IMR-90 (cell line): ENCODE measurements around the gene OR10AD1. TPM values are rescaled to one million over a fixed set of nuclear protein-coding genes. Genes with fewer than 3 reads are reported as not detected.
A peak's percentile ranks its signal among the peaks of the same experiment; 100 is the strongest.

Experiments used
- ATAC-seq: fragments of 200-7000 bp; cut with Tn5 transposase; 2 replicates; pipeline ENCODE4 v1.9.1; 2020; ENCODE audit warnings: low read depth, mild to moderate bottlenecking, moderate library complexity
- BruUV-seq: library from RNA; stranded (reverse); fragments of 400-500 nt; replicated peaks from 2 replicates; lab custom pipeline; 2021; lab: Mats Ljungman, UMichigan
- CTCF ChIA-PET: fragments of 300-600 bp; formaldehyde crosslinking; extraction: SDS; loops from one replicate; lab custom pipeline; 2021; ENCODE audit warnings: antibody characterized with exemption; lab: Yijun Ruan, JAX
- POLR2A ChIA-PET: fragments of 300-600 bp; sonication (Branson Sonifier 250); formaldehyde crosslinking; loops from one replicate; lab custom pipeline; 2022; ENCODE audit warnings: antibody characterized with exemption; ENCODE audit not compliant: unreplicated experiment; lab: Charles Lee
- DNase-seq: peaks from one replicate; pipeline ENCODE4 v3.0.0; 2013
- H2AFZ ChIP-seq: replicated peaks from 2 replicates; pipeline ENCODE3; 2013; ENCODE audit warnings: low read length, mild to moderate bottlenecking; ENCODE audit not compliant: poor library complexity
- H2AK5ac ChIP-seq: 2 replicates; pipeline ENCODE4 v1.6.1; 2013; ENCODE audit warnings: low read depth, low read length, inconsistent platforms
- H2AK9ac ChIP-seq: replicated peaks from 2 replicates; pipeline ENCODE3; 2013; ENCODE audit warnings: mild to moderate bottlenecking, low read depth, low read length, moderate library complexity; ENCODE audit not compliant: poor library complexity
- H2BK120ac ChIP-seq: 2 replicates; pipeline ENCODE4 v1.6.1; 2013; ENCODE audit warnings: low read depth, low read length, inconsistent platforms
- H2BK15ac ChIP-seq: 3 replicates; pipeline ENCODE4 v1.6.1; 2013; ENCODE audit warnings: low read depth, low read length, inconsistent platforms
- H2BK20ac ChIP-seq: 2 replicates; pipeline ENCODE4 v1.6.1; 2013; ENCODE audit warnings: low read depth, mild to moderate bottlenecking, inconsistent platforms, low read length, moderate library complexity
- H2BK5ac ChIP-seq: 2 replicates; pipeline ENCODE4 v1.6.1; 2013; ENCODE audit warnings: mild to moderate bottlenecking, low read depth, low read length, inconsistent platforms; ENCODE audit not compliant: poor library complexity, severe bottlenecking
- H3K14ac ChIP-seq: replicated peaks from 2 replicates; pipeline ENCODE4 v1.6.1; 2013; ENCODE audit warnings: low read depth, low read length, inconsistent platforms
- H3K18ac ChIP-seq: 2 replicates; pipeline ENCODE4 v1.6.1; 2013; ENCODE audit warnings: low read depth, low read length, control low read depth
- H3K23ac ChIP-seq: 2 replicates; pipeline ENCODE4 v1.6.1; 2013; ENCODE audit warnings: low read depth, low read length, inconsistent platforms
- H3K27ac ChIP-seq: 2 replicates; pipeline ENCODE4 v1.5.1; 2013; ENCODE audit warnings: mild to moderate bottlenecking, control low read depth, low read length; ENCODE audit not compliant: insufficient read depth
- H3K27me3 ChIP-seq: 2 replicates; pipeline ENCODE4 v1.6.1; 2013; ENCODE audit warnings: low read length; ENCODE audit not compliant: control insufficient read depth, insufficient read depth
- H3K36me3 ChIP-seq: 2 replicates; pipeline ENCODE4 v1.6.1; 2013; ENCODE audit warnings: low read length, mixed read lengths; ENCODE audit not compliant: control insufficient read depth, insufficient read depth
- H3K4ac ChIP-seq: 2 replicates; pipeline ENCODE4 v1.6.1; 2013; ENCODE audit warnings: low read depth, low read length, inconsistent platforms
- H3K4me1 ChIP-seq: 2 replicates; pipeline ENCODE4 v1.6.1; 2013; ENCODE audit warnings: low read length, mixed read lengths; ENCODE audit not compliant: control insufficient read depth, insufficient read depth
- H3K4me2 ChIP-seq: 2 replicates; pipeline ENCODE4 v1.6.1; 2013; ENCODE audit warnings: low read depth, mild to moderate bottlenecking, control low read depth, low read length, moderate library complexity
- H3K4me3 ChIP-seq: 2 replicates; pipeline ENCODE4 v1.5.1; 2013; ENCODE audit warnings: low read depth, mild to moderate bottlenecking, control low read depth, low read length, moderate library complexity; ENCODE audit not compliant: insufficient read depth
- H3K56ac ChIP-seq: 2 replicates; pipeline ENCODE4 v1.6.1; 2013; ENCODE audit warnings: low read length, inconsistent platforms; ENCODE audit not compliant: insufficient read depth; ENCODE audit errors: extremely low read depth
- H3K79me1 ChIP-seq, 2 experiments: 2 replicates each; pipeline ENCODE4 v1.6.1; 2013; ENCODE audit warnings: low read length in 2 of 2, inconsistent platforms in 1 of 2, low read depth in 1 of 2
- H3K9ac ChIP-seq: 2 replicates; pipeline ENCODE4 v1.6.1; 2013; ENCODE audit warnings: low read depth, low read length, control low read depth
- H3K9me1 ChIP-seq: 2 replicates; pipeline ENCODE4 v1.6.1; 2013; ENCODE audit warnings: low read length, inconsistent platforms; ENCODE audit not compliant: insufficient read depth
- H3K9me3 ChIP-seq: 2 replicates; pipeline ENCODE4 v1.6.1; 2013; ENCODE audit warnings: low read length; ENCODE audit not compliant: control insufficient read depth, insufficient read depth
- H4K20me1 ChIP-seq: 2 replicates; pipeline ENCODE4 v1.6.1; 2013; ENCODE audit warnings: low read length, inconsistent platforms; ENCODE audit not compliant: insufficient read depth
- H4K5ac ChIP-seq: 2 replicates; pipeline ENCODE4 v1.6.1; 2013; ENCODE audit warnings: mild to moderate bottlenecking, low read depth, low read length, control low read depth
- H4K8ac ChIP-seq, 2 experiments: 2 replicates each; pipeline ENCODE4 v1.6.1; 2013; ENCODE audit warnings: low read depth in 2 of 2, low read length in 2 of 2, control low read depth in 1 of 2, inconsistent platforms in 1 of 2
- H4K91ac ChIP-seq: 2 replicates; pipeline ENCODE4 v1.6.1; 2013; ENCODE audit warnings: low read depth, low read length, inconsistent platforms; ENCODE audit not compliant: insufficient read depth
- BHLHE40 ChIP-seq: fragments of 150-350 bp; IDR thresholded peaks from 2 replicates; pipeline ENCODE4 v1.6.1; 2016; ENCODE audit warnings: mild to moderate bottlenecking, low read depth, low read length
- CEBPB ChIP-seq: IDR thresholded peaks from 2 replicates; pipeline ENCODE4 v1.6.1; 2012; ENCODE audit warnings: low read depth, low read length, improper control_type of control experiment
- CHD1 ChIP-seq: IDR thresholded peaks from 2 replicates; pipeline ENCODE4 v1.6.1; 2012; ENCODE audit warnings: low read depth, low read length, improper control_type of control experiment
- CTCF ChIP-seq: conservative IDR thresholded peaks from 2 replicates; pipeline ENCODE4 v1.5.1; 2012; ENCODE audit warnings: mild to moderate bottlenecking, low read depth, low read length, improper control_type of control experiment
- ELK1 ChIP-seq: fragments of 150-350 bp; IDR thresholded peaks from 2 replicates; pipeline ENCODE4 v1.6.1; 2016; ENCODE audit warnings: low read depth, mild to moderate bottlenecking, low read length, moderate library complexity, borderline replicate concordance
- FOS ChIP-seq: fragments of 150-350 bp; IDR thresholded peaks from 2 replicates; pipeline ENCODE4 v1.6.1; 2016; ENCODE audit warnings: low read depth, low read length
- MAFK ChIP-seq: IDR thresholded peaks from 2 replicates; pipeline ENCODE4 v1.6.1; 2012; ENCODE audit warnings: low read depth, low read length, improper control_type of control experiment
- MAZ ChIP-seq: IDR thresholded peaks from 2 replicates; pipeline ENCODE4 v1.6.1; 2012; ENCODE audit warnings: low read depth, mild to moderate bottlenecking, low read length, improper control_type of control experiment, moderate library complexity, borderline replicate concordance
- NFE2L2 ChIP-seq: fragments of 150-350 bp; IDR thresholded peaks from 2 replicates; pipeline ENCODE4 v1.6.1; 2016; ENCODE audit warnings: low read depth, mild to moderate bottlenecking, low read length
- RAD21 ChIP-seq: IDR thresholded peaks from 2 replicates; pipeline ENCODE4 v1.6.1; 2012; ENCODE audit warnings: low read length, improper control_type of control experiment
- RCOR1 ChIP-seq: IDR thresholded peaks from 2 replicates; pipeline ENCODE4 v1.6.1; 2012; ENCODE audit warnings: mild to moderate bottlenecking, low read length, improper control_type of control experiment; ENCODE audit not compliant: insufficient replicate concordance
- RFX5 ChIP-seq: IDR thresholded peaks from 2 replicates; pipeline ENCODE4 v1.8.0; 2012; ENCODE audit warnings: low read depth, mild to moderate bottlenecking, low read length, moderate library complexity
- SMC3 ChIP-seq: fragments of 150-350 bp; IDR thresholded peaks from 2 replicates; pipeline ENCODE4 v1.6.1; 2016; ENCODE audit warnings: low read depth, mild to moderate bottlenecking, antibody characterized with exemption, low read length, moderate library complexity
- USF2 ChIP-seq: fragments of 150-350 bp; IDR thresholded peaks from 2 replicates; pipeline ENCODE4 v1.6.1; 2017; ENCODE audit warnings: mild to moderate bottlenecking, antibody characterized with exemption, low read length, low read depth
- WGBS, 2 experiments: methylation state at CpG; one replicate each; pipeline versions ENCODE4 v1.1.5 to v1.1.7; 2013; ENCODE audit warnings: missing lambda C conversion rate in 2 of 2; ENCODE audit not compliant: insufficient read length in 1 of 2; ENCODE audit errors: extremely low coverage in 2 of 2; 5-methylcytosine and 5-hydroxymethylcytosine counted together
- dilution Hi-C: fragments of 300-500 bp; cut with HindIII; formaldehyde crosslinking; loops from one replicate; pipeline ENCODE4 v1.14.3; 2018; ENCODE audit warnings: low sequenced_read_pairs; ENCODE audit not compliant: unreplicated experiment
- in situ Hi-C: fragments of 300-500 bp; cut with MboI; formaldehyde crosslinking; loops from 3 replicates; pipeline ENCODE4 v1.14.3; 2019; ENCODE audit warnings: low sequenced_read_pairs, inconsistent platforms, mixed read lengths
- intact Hi-C: fragments of 100-400 bp; cut with micrococcal nuclease; formaldehyde crosslinking; loops from 2 replicates; pipeline ENCODE4 v1.10.0; 2022
- polyA plus RNA-seq, 3 experiments: library from polyadenylated mRNA; depleted of rRNA; stranded (reverse); fragments of >200 nt; gene quantifications; 2 replicates each; pipeline ENCODE4 v1.2.3, GENCODE V29; 2012; ENCODE audit warnings: low replicate concordance in 1 of 3
- total RNA-seq: library from RNA; depleted of rRNA; stranded (reverse); fragments of >200 nt; gene quantifications from 2 replicates; pipeline ENCODE4 v1.2.3, GENCODE V29; 2012

The OR10AD1 gene
- total and polyA plus RNA-seq, 2 of the 4 experiments (the other 2 are of a cell fraction), result not detected

- H3K36me3 ChIP-seq, result no peaks in the 10 kb centered on the region
- H3K18ac ChIP-seq, result no peak overlapping the region
- WGBS, 2 experiments, result 22% methylated on average over 3 of the region's 6 CpGs; no CpG with 5 or more reads in 1 of the 2 experiments
- H3K27ac ChIP-seq, result no peak overlapping the region
- ATAC-seq, result peak; percentile 97
- dilution Hi-C loops, result no loop called here
- H2BK5ac ChIP-seq, result no peak overlapping the region
- no peak overlapping the region for H3K4me3 ChIP-seq
- H4K20me1 ChIP-seq, result no peaks in the 10 kb centered on the region
- H2BK15ac ChIP-seq, result no peak overlapping the region
- no TSS peak for BruUV-seq
- intact Hi-C loops, result loop anchor here (2.0 kb wide), 1 partner anchor 71 kb away; the partner anchor contains the start of gene PFKM
- H3K79me1 ChIP-seq, result no peaks in the 10 kb centered on the region
- H3K9ac ChIP-seq, result no peak overlapping the region
- no peaks in the 10 kb centered on the region for H3K9me1 ChIP-seq
- no peak overlapping the region for H2AK5ac ChIP-seq
- no peak overlapping the region for H3K14ac ChIP-seq
- H3K4ac ChIP-seq, result no peak overlapping the region
- in situ Hi-C loops, result no loop called here
- no peak overlapping the region for H2AK9ac ChIP-seq
- H4K5ac ChIP-seq, result no peak overlapping the region
- no peak overlapping the region for H2BK120ac ChIP-seq
- DNase-seq, result peak; percentile 67
- TF ChIP-seq ELK1, result no peak
- peak; percentile 75 for TF ChIP-seq CTCF
- TF ChIP-seq RAD21, result peak; percentile 68
- no peak for TF ChIP-seq MAFK
- TF ChIP-seq RFX5, result no peak
- TF ChIP-seq USF2, result no peak
- TF ChIP-seq CHD1, result no peak
- no peak for TF ChIP-seq MAZ
- TF ChIP-seq CEBPB, result no peak
- TF ChIP-seq SMC3, result peak; percentile 52
- TF ChIP-seq NFE2L2, result no peak
- no peak for TF ChIP-seq FOS
- TF ChIP-seq BHLHE40, result no peak
- no peak for TF ChIP-seq RCOR1
- H3K27me3 ChIP-seq, result peaks cover 45% of the 10 kb centered on the region
- no peak overlapping the region for H3K56ac ChIP-seq
- peaks cover under 1% of the 10 kb centered on the region; the same call in 1 of the 2 replicates for H3K4me1 ChIP-seq
- H3K9me3 ChIP-seq, result no peaks in the 10 kb centered on the region
- H4K91ac ChIP-seq, result no peak overlapping the region
- no peak overlapping the region for H3K4me2 ChIP-seq
- no peak overlapping the region for H4K8ac ChIP-seq
- ChIA-PET CTCF (interaction anchor here (0.5 to 1.7 kb wide), 5 partner anchors 9 to 763 kb away, joined by 3 to 18 read pairs (median 3); no protein-coding TSS in a partner anchor), POLR2A (no interaction called here)
- H2BK20ac ChIP-seq, result no peak overlapping the region
- H2AFZ ChIP-seq, result no peak overlapping the region
- H3K23ac ChIP-seq, result no peak overlapping the region
These were observed 13.6 kb downstream of the OR10AD1 start for GRCh38 chr12:48189331-48190125.
